GM12873 (cell line): ENCODE data around the gene MYO9A.

Experiments
- CTCF ChIP-seq: IDR thresholded peaks from 2 replicates; pipeline ENCODE4 v1.5.1; 2012; ENCODE audit warnings: low read depth, mild to moderate bottlenecking, moderate library complexity, low read length, control low read depth; ENCODE audit not compliant: insufficient read depth; ENCODE audit errors: missing control alignments

MYO9A gene

GRCh38 chr15:72147418-72147817 lies 29.5 kb upstream of the MYO9A start:
- TF ChIP-seq CTCF: no peak

- TF ChIP-seq CTCF: no peak
Observed at GRCh38 chr15:72146934-72147333, 29.0 kb upstream of the MYO9A start.

GRCh38 chr15:72146221-72146620 lies 28.3 kb upstream of the MYO9A start:
- no peak for TF ChIP-seq CTCF

DNA sequence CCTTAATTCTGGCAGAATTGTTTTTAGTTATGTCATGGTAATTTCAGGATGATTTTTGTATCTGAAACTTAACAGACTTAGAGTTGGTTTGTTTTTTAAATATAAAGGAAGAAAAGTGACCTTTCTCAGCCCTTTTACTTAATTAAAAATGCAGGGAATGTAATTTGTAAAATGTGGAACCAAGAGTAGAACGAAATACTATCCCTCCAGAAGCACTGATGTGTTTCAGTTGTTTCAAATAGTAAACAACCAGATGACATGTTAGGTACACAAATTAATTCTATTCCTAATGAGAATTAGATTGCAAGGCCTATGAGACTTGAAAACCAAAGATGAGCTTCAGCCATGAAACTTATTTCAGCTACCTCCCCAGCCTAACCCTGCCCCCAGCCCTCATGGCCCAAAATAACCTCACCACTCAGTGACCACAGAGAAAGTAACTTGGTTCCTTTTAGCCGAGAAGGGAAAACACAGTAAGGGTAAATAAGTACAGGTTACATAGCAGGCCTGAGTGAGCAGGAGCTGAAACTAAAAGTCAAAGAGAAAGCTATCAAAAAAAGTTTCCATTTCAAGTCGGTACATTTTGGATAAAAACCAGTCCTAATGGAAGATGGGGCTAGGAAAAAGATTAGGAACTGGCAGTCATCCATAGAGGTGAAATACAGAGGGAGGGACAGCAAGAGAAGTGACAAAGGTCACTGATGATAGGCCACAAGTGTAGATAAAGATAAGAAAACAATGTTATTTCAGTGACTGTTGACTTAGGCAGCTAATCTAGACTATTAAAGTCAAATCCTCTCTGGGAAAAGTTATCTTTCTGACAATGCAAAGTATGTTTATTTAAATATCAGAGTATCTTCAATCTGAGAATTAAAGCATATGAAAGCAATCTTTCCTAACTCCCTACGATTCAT lies 23.5 kb upstream of the MYO9A start:
- TF ChIP-seq CTCF: no peak

DNA sequence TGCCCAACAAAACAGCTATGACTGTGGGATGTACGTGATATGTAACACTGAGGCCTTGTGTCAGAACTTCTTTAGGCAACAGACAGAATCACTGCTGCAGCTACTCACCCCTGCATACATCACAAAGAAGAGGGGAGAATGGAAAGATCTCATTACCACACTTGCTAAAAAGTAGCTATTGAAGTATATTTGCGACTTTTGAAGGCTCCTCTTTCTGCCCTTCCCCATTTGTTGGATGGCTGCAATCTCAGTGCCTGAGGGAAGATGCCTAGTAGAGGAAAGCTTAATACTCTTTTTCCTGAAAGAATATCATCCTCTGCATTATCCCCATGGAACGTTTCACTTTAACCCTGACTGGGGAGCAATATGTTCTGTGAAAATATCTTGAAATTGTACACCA lies 22.1 kb upstream of the MYO9A start:
- no peak for TF ChIP-seq CTCF

DNA sequence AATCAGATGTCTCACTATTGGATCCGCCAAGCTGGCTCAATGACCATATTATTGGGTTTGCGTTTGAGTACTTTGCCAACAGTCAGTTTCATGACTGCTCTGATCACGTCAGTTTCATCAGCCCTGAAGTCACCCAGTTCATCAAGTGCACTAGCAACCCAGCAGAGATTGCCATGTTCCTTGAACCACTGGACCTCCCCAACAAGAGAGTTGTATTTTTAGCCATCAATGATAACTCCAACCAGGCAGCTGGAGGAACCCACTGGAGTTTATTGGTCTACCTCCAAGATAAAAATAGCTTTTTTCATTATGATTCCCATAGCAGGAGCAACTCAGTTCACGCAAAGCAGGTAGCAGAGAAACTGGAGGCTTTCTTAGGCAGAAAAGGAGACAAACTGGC lies 21.7 kb upstream of the MYO9A start:
- TF ChIP-seq CTCF: no peak

DNA sequence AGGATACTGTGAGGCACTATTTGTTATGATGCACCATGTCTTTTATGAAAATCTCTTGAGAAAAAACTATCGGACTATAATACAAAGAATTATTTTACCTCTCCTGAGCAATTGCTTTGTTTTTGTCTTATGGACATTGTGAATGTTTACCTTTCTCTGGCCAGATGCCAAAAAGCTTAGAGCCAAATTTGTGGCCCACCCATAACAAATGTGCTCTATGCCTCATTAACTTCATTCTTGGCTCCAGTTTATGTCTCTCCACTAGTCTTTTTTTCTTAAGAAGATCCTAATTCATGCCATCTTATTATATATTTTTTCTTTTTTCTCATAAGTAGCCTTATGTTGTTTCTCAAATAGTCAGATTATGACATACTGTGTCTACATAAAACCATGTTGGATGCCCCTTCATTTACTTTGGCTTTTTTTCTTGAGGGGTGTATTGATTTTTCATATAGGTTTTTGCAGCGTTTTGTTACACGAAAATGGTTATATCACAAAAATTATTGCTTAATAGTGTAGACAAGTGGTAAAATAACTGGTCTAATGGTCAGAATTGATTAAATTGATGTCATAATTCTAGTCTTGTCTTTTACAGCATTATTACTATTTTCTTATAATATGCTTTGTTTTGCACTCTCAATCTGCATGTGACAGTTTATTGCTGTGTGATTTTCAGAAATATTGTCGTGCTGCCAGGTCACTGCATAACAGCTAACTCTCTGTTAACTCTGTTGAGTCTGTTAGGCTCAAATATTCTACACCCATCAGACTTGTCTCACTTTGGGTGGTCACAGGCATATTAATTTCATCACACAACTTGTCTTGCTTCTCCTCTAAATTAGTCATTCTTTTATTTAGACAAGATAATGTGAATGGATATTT lies 18.5 kb upstream of the MYO9A start:
- no peak for TF ChIP-seq CTCF
